ENCODE measurements around the gene NABP1. TPM values are rescaled to one million over a fixed set of nuclear protein-coding genes. Genes with fewer than 3 reads are reported as not detected.

The NABP1 gene
- polyA plus RNA-seq, 1 of the 3 experiments (the other 2 are of a cell fraction), result 19.1 TPM

DNA sequence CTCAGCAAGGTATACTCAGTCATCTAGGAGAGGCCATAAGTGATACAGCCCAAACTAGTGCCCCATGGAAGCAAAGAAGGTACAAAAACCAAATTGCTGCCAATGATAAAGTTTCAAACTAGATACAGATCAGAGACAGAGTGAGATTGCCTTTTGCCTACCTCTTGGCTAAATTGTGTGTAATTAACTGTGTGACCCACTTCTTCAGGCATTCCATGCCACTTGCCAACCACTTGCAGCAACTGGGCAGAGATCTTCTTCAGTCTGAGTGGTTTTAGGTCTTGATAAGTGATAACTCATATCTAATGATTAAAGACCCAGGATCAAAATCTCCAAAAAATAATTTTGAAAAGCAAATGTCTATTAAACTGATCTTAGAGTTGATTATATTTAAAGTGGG lies 21.1 kb upstream of the NABP1 start:
- TF ChIP-seq ELF1 (IDR thresholded peaks at IDR 0.05) (no peak), RFX5 (IDR thresholded peaks at IDR 0.05; ENCODE audit: low read length) (no peak), TEAD4 (IDR thresholded peaks at IDR 0.05; ENCODE audit: borderline replicate concordance, insufficient read depth) (no peak), PBX3 (IDR thresholded peaks at IDR 0.05) (no peak), EZH2phosphoT487 (IDR thresholded peaks at IDR 0.05; ENCODE audit: borderline replicate concordance, low read depth) (no peak)
- TF ChIP-seq, protein P1, sequence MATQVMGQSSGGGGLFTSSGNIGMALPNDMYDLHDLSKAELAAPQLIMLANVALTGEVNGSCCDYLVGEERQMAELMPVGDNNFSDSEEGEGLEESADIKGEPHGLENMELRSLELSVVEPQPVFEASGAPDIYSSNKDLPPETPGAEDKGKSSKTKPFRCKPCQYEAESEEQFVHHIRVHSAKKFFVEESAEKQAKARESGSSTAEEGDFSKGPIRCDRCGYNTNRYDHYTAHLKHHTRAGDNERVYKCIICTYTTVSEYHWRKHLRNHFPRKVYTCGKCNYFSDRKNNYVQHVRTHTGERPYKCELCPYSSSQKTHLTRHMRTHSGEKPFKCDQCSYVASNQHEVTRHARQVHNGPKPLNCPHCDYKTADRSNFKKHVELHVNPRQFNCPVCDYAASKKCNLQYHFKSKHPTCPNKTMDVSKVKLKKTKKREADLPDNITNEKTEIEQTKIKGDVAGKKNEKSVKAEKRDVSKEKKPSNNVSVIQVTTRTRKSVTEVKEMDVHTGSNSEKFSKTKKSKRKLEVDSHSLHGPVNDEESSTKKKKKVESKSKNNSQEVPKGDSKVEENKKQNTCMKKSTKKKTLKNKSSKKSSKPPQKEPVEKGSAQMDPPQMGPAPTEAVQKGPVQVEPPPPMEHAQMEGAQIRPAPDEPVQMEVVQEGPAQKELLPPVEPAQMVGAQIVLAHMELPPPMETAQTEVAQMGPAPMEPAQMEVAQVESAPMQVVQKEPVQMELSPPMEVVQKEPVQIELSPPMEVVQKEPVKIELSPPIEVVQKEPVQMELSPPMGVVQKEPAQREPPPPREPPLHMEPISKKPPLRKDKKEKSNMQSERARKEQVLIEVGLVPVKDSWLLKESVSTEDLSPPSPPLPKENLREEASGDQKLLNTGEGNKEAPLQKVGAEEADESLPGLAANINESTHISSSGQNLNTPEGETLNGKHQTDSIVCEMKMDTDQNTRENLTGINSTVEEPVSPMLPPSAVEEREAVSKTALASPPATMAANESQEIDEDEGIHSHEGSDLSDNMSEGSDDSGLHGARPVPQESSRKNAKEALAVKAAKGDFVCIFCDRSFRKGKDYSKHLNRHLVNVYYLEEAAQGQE (IDR thresholded peaks at IDR 0.05; ENCODE audit: low read depth, low read length), result no peak
- TF ChIP-seq, protein P2, sequence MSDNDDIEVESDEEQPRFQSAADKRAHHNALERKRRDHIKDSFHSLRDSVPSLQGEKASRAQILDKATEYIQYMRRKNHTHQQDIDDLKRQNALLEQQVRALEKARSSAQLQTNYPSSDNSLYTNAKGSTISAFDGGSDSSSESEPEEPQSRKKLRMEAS (IDR thresholded peaks at IDR 0.05; ENCODE audit: low read depth), result no peak
- ChIA-PET POLR2A (no interaction called here), CTCF (no interaction called here)
- H3K4me3 ChIP-seq (ENCODE audit: low read depth in 2 of 2, low read length in 1 of 2), result no peak overlapping the region
- no peak for DNase-seq
- no peaks in the 10 kb centered on the region for H4K20me1 ChIP-seq (ENCODE audit: insufficient read depth)
- H3K36me3 ChIP-seq (replicated peaks in 1 of 2; ENCODE audit: control insufficient read depth in 1 of 2, insufficient read depth in 2 of 2, low read length in 1 of 2), result peaks cover 0 to 4% of the 10 kb centered on the region in 2 experiments
- H3K4me2 ChIP-seq, result no peak overlapping the region
- H3K9ac ChIP-seq, result no peak overlapping the region
- no peaks in the 10 kb centered on the region for H3K9me3 ChIP-seq
- peaks cover 20% of the 10 kb centered on the region for H3F3A ChIP-seq (replicated peaks; ENCODE audit: insufficient read depth)
- H3K27me3 ChIP-seq (ENCODE audit: insufficient read depth), result no peaks in the 10 kb centered on the region
- no peak overlapping the region for H3K27ac ChIP-seq (ENCODE audit: low read depth in 2 of 2, low read length in 1 of 2)
- H2AFZ ChIP-seq (ENCODE audit: low read depth), result no peak overlapping the region
- H3K79me2 ChIP-seq (ENCODE audit: insufficient read depth), result no peaks in the 10 kb centered on the region
- H3K4me1 ChIP-seq (ENCODE audit: control insufficient read depth in 1 of 2, insufficient read depth in 2 of 2, low read depth in 1 of 2, low read length in 1 of 2), result peaks cover 0 to 6% of the 10 kb centered on the region in 2 experiments; a peak in 1 of 4 replicates
- H3K9me2 ChIP-seq, result no peaks in the 10 kb centered on the region

- Histone ChIP-seq H3K36me3 (replicated peaks in 1 of 2; ENCODE audit: control insufficient read depth in 1 of 2, insufficient read depth in 2 of 2, low read length in 1 of 2) (peaks cover 0 to 4% of the 10 kb centered on the region in 2 experiments), H4K20me1 (ENCODE audit: insufficient read depth) (no peaks in the 10 kb centered on the region), H3K9me2 (no peaks in the 10 kb centered on the region), H3K27me3 (ENCODE audit: insufficient read depth) (no peaks in the 10 kb centered on the region), H3K4me2 (peak overlapping the region; percentile 17; the same call in 1 of the 2 replicates), H3K4me1 (ENCODE audit: control insufficient read depth in 1 of 2, insufficient read depth in 2 of 2, low read depth in 1 of 2, low read length in 1 of 2) (peaks cover 0 to 6% of the 10 kb centered on the region in 2 experiments; a peak in 1 of 4 replicates), H3K9ac (peak overlapping the region; percentile 5; the same call in 1 of the 2 replicates), H3K9me3 (no peaks in the 10 kb centered on the region), H2AFZ (ENCODE audit: low read depth) (peak overlapping the region; percentile 35; the same call in 1 of the 2 replicates), H3K79me2 (ENCODE audit: insufficient read depth) (no peaks in the 10 kb centered on the region), H3K27ac (ENCODE audit: low read depth in 2 of 2, low read length in 1 of 2) (peak overlapping the region; percentile 68 to 82), H3K4me3 (ENCODE audit: low read depth in 2 of 2, low read length in 1 of 2) (no peak overlapping the region), H3F3A (replicated peaks; ENCODE audit: insufficient read depth) (peaks cover 20% of the 10 kb centered on the region)
- DNase-seq, result no peak
- POLR2A ChIA-PET, result no interaction called here
- CTCF ChIA-PET, result interaction anchor here (1.5 kb wide), 1 partner anchor 33 kb away, joined by 3 read pairs; no protein-coding TSS in a partner anchor
- TF ChIP-seq, protein P2 (IDR thresholded peaks at IDR 0.05; ENCODE audit: low read depth), result 0 out of 2 replicates have a peak, but pooled peaks have one; percentile 9
- TF ChIP-seq, protein P1 (IDR thresholded peaks at IDR 0.05; ENCODE audit: low read depth, low read length), result no peak
- no peak for TF ChIP-seq GATA2 (CRISPR knock-in tag; IDR thresholded peaks at IDR 0.05)
- no peak for TF ChIP-seq RCOR1 (IDR thresholded peaks at IDR 0.05; ENCODE audit: low read length)
- peak; percentile 94 for TF ChIP-seq TCF12 (IDR thresholded peaks at IDR 0.05)
- no peak for TF ChIP-seq GABPA (IDR thresholded peaks at IDR 0.05; ENCODE audit: low read depth)
- peak; percentile 41; the same call in 1 of the 2 replicates for TF ChIP-seq RXRA (IDR thresholded peaks at IDR 0.05; ENCODE audit: borderline replicate concordance, low read depth)
- TF ChIP-seq, protein P3, sequence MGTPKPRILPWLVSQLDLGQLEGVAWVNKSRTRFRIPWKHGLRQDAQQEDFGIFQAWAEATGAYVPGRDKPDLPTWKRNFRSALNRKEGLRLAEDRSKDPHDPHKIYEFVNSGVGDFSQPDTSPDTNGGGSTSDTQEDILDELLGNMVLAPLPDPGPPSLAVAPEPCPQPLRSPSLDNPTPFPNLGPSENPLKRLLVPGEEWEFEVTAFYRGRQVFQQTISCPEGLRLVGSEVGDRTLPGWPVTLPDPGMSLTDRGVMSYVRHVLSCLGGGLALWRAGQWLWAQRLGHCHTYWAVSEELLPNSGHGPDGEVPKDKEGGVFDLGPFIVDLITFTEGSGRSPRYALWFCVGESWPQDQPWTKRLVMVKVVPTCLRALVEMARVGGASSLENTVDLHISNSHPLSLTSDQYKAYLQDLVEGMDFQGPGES (IDR thresholded peaks at IDR 0.05; ENCODE audit: low read depth, low read length), result no peak
- TF ChIP-seq PBX3 (IDR thresholded peaks at IDR 0.05), result peak; percentile 44
- no peak for TF ChIP-seq MEF2A (IDR thresholded peaks at IDR 0.05; ENCODE audit: borderline replicate concordance, low read depth)
Observed at GRCh38 chr2:191657977-191658376, 20.0 kb upstream of the NABP1 start.
